H1 (cell line): ENCODE results near the gene PHAX. TPM values are rescaled to one million over a fixed set of nuclear protein-coding genes. Genes with fewer than 3 reads are reported as not detected.

Experiments used
- CTCF ChIA-PET: fragments of 300-600 bp; sonication (Branson Sonifier 250); formaldehyde crosslinking; loops from one replicate; lab custom pipeline; 2021; ENCODE audit not compliant: partially characterized antibody; lab: Charles Lee
- POLR2A ChIA-PET: fragments of 300-600 bp; sonication (Branson Sonifier 250); formaldehyde crosslinking; loops from one replicate; lab custom pipeline; 2021; ENCODE audit warnings: inconsistent platforms; ENCODE audit not compliant: partially characterized antibody; lab: Charles Lee
- DNase-seq, 2 experiments: peaks; one replicate each; pipeline versions ENCODE4 v3.0.0 to v3.0.0-alpha.2; 2010 to 2022; ENCODE audit warnings: low spot score in 2 of 2, low read depth in 1 of 2, mixed read lengths in 1 of 2
- FAIRE-seq: peaks from 2 replicates; lab custom pipeline; 2011; peaks lifted over from hg19 to GRCh38; lab: Jason Lieb, UNC
- H2AFZ ChIP-seq: 2 replicates; pipeline ENCODE4 v1.8.1; 2012; ENCODE audit warnings: low read length, inconsistent platforms
- H2AK5ac ChIP-seq: 2 replicates; pipeline ENCODE4 v1.6.1; 2013; ENCODE audit warnings: low read depth, low read length
- H2BK120ac ChIP-seq: replicated peaks from 2 replicates; pipeline ENCODE3; 2013; ENCODE audit warnings: low read depth, low read length, inconsistent platforms
- H2BK12ac ChIP-seq: 2 replicates; pipeline ENCODE4 v1.6.1; 2013; ENCODE audit warnings: low read depth, low read length
- H2BK15ac ChIP-seq: 2 replicates; pipeline ENCODE4 v1.6.1; 2013; ENCODE audit warnings: low read length
- H2BK20ac ChIP-seq: 2 replicates; pipeline ENCODE4 v1.6.1; 2013; ENCODE audit warnings: low read length
- H2BK5ac ChIP-seq: 2 replicates; pipeline ENCODE4 v1.6.1; 2013; ENCODE audit warnings: low read depth, low read length
- H3K14ac ChIP-seq: 2 replicates; pipeline ENCODE4 v1.6.1; 2013; ENCODE audit warnings: inconsistent platforms; ENCODE audit not compliant: insufficient read length
- H3K18ac ChIP-seq: 2 replicates; pipeline ENCODE4 v1.6.1; 2013; ENCODE audit warnings: low read length; ENCODE audit errors: extremely low read depth
- H3K23ac ChIP-seq: 2 replicates; pipeline ENCODE4 v1.6.1; 2013; ENCODE audit warnings: inconsistent platforms; ENCODE audit not compliant: insufficient read length
- H3K23me2 ChIP-seq: 2 replicates; pipeline ENCODE4 v1.6.1; 2013; ENCODE audit warnings: low read depth, low read length
- H3K27ac ChIP-seq: 2 replicates; pipeline ENCODE4 v1.6.1; 2011; ENCODE audit warnings: low read depth, low read length, inconsistent platforms
- H3K27me3 ChIP-seq, 4 experiments: replicated peaks in 1 of 4; 1 replicate in 1 of 4; 2 replicates in 3 of 4; pipeline versions ENCODE4 v1.6.1 to v1.8.1; 2011 to 2013; ENCODE audit warnings: low read length in 3 of 4, mild to moderate bottlenecking in 3 of 4, inconsistent platforms in 2 of 4, mixed read lengths in 2 of 4, moderate library complexity in 1 of 4; ENCODE audit not compliant: control insufficient read depth in 3 of 4, insufficient read depth in 3 of 4; ENCODE audit errors: extremely low read depth in 1 of 4
- H3K36me3 ChIP-seq, 4 experiments: 2 replicates each; pipeline versions ENCODE4 v1.6.1 to v1.8.1; 2011 to 2013; ENCODE audit warnings: mild to moderate bottlenecking in 4 of 4, low read length in 3 of 4, moderate library complexity in 2 of 4, control low read depth in 1 of 4, inconsistent platforms in 1 of 4; ENCODE audit not compliant: insufficient read depth in 4 of 4, control insufficient read depth in 2 of 4
- H3K4ac ChIP-seq: replicated peaks from 2 replicates; pipeline ENCODE3; 2013; ENCODE audit warnings: low read length, low read depth, mixed read lengths, inconsistent platforms; ENCODE audit not compliant: insufficient read length
- H3K4me1 ChIP-seq, 4 experiments: replicated peaks in 1 of 4; 1 replicate in 1 of 4; 2 replicates in 3 of 4; pipeline versions ENCODE4 v1.6.1 to v1.8.1; 2011 to 2013; ENCODE audit warnings: low read length in 3 of 4, inconsistent platforms in 2 of 4, mixed read lengths in 1 of 4; ENCODE audit not compliant: insufficient read depth in 4 of 4, control insufficient read depth in 3 of 4
- H3K4me2 ChIP-seq, 2 experiments: 2 replicates each; pipeline versions ENCODE4 v1.6.1 to v1.8.1; 2011 to 2013; ENCODE audit warnings: low read depth in 2 of 2, low read length in 2 of 2, control low read depth in 1 of 2, inconsistent platforms in 1 of 2, mild to moderate bottlenecking in 1 of 2; ENCODE audit not compliant: insufficient read depth in 1 of 2
- H3K4me3 ChIP-seq, 4 experiments: fragments of 200-600, 300-600 bp in 1 of 4; sonication (generic), shearing (Covaris generic), sonication (Bioruptor Twin) in 1 of 4; 2 replicates each; pipeline versions ENCODE4 v1.5.1 to v1.8.1; 2011 to 2016; ENCODE audit warnings: low read length in 4 of 4, low read depth in 3 of 4, control low read depth in 2 of 4, inconsistent platforms in 2 of 4, mild to moderate bottlenecking in 2 of 4, mixed read lengths in 1 of 4, moderate library complexity in 1 of 4; ENCODE audit not compliant: insufficient read depth in 2 of 4; ENCODE audit errors: extremely low read depth in 1 of 4
- H3K56ac ChIP-seq: replicated peaks from 2 replicates; pipeline ENCODE3; 2013; ENCODE audit warnings: low read depth, mild to moderate bottlenecking, mixed read lengths, low read length, inconsistent platforms; ENCODE audit not compliant: insufficient read length
- H3K79me1 ChIP-seq: 2 replicates; pipeline ENCODE4 v1.6.1; 2013; ENCODE audit warnings: low read depth, low read length, control low read depth
- H3K79me2 ChIP-seq, 2 experiments: 2 replicates each; pipeline versions ENCODE4 v1.6.1 to v1.8.1; 2012 to 2013; ENCODE audit warnings: low read length in 2 of 2, mild to moderate bottlenecking in 2 of 2, inconsistent platforms in 1 of 2; ENCODE audit not compliant: insufficient read depth in 2 of 2, control insufficient read depth in 1 of 2
- H3K9ac ChIP-seq, 4 experiments: replicated peaks in 1 of 4; 1 replicate in 1 of 4; 2 replicates in 3 of 4; pipeline versions ENCODE4 v1.6.1 to v1.8.1; 2011 to 2013; ENCODE audit warnings: low read depth in 3 of 4, low read length in 3 of 4, control low read depth in 2 of 4, mild to moderate bottlenecking in 2 of 4, moderate library complexity in 2 of 4, inconsistent platforms in 1 of 4; ENCODE audit errors: extremely low read depth in 1 of 4
- H3K9me3 ChIP-seq, 2 experiments: 2 replicates each; pipeline versions ENCODE4 v1.6.1 to v1.8.1; 2012 to 2013; ENCODE audit warnings: mild to moderate bottlenecking in 2 of 2, moderate library complexity in 2 of 2, control low read depth in 1 of 2, inconsistent platforms in 1 of 2, low read depth in 1 of 2, low read length in 1 of 2, mixed read lengths in 1 of 2; ENCODE audit not compliant: insufficient read depth in 2 of 2
- H4K20me1 ChIP-seq, 2 experiments: replicated peaks in 1 of 2; 2 replicates each; pipeline versions ENCODE3 to v1.8.1; 2011 to 2013; ENCODE audit warnings: inconsistent platforms in 2 of 2, low read length in 2 of 2, mild to moderate bottlenecking in 1 of 2; ENCODE audit not compliant: insufficient read depth in 2 of 2, control insufficient read depth in 1 of 2
- H4K5ac ChIP-seq: 2 replicates; pipeline ENCODE4 v1.6.1; 2013; ENCODE audit warnings: low read length, low read depth, mixed read lengths, inconsistent platforms; ENCODE audit not compliant: insufficient read length
- H4K8ac ChIP-seq: 2 replicates; pipeline ENCODE4 v1.8.0; 2013; ENCODE audit warnings: mild to moderate bottlenecking, moderate library complexity, low read length, inconsistent platforms; ENCODE audit not compliant: insufficient read depth; ENCODE audit errors: extremely low read depth
- H4K91ac ChIP-seq: replicated peaks from 2 replicates; pipeline ENCODE3; 2013; ENCODE audit warnings: low read length, mixed read lengths, inconsistent platforms; ENCODE audit not compliant: insufficient read length
- ATF3 ChIP-seq: IDR thresholded peaks from 2 replicates; pipeline ENCODE4 v1.6.1; 2011; ENCODE audit warnings: low read depth, mild to moderate bottlenecking, low read length; ENCODE audit not compliant: insufficient read depth
- CHD1 ChIP-seq: IDR thresholded peaks from 2 replicates; pipeline ENCODE4 v1.6.1; 2012; ENCODE audit warnings: low read depth, low read length, improper control_type of control experiment
- GTF2F1 ChIP-seq: IDR thresholded peaks from 2 replicates; pipeline ENCODE4 v1.6.1; 2012; ENCODE audit warnings: low read depth, low read length, improper control_type of control experiment, borderline replicate concordance
- JUN ChIP-seq: IDR thresholded peaks from 2 replicates; pipeline ENCODE4 v1.6.1; 2011; ENCODE audit warnings: low read depth, mild to moderate bottlenecking, improper control_type of control experiment, low read length
- NANOG ChIP-seq: IDR thresholded peaks from 2 replicates; pipeline ENCODE4 v1.6.1; 2011; ENCODE audit warnings: low read length, low read depth, mild to moderate bottlenecking, inconsistent platforms; ENCODE audit not compliant: insufficient read depth, poor library complexity, severe bottlenecking
- RXRA ChIP-seq: IDR thresholded peaks from 2 replicates; pipeline ENCODE4 v1.6.1; 2011; ENCODE audit warnings: low read depth, mild to moderate bottlenecking, low read length, moderate library complexity; ENCODE audit not compliant: insufficient read depth
- TAF1 ChIP-seq: IDR thresholded peaks from 2 replicates; pipeline ENCODE4 v1.6.1; 2011; ENCODE audit warnings: mild to moderate bottlenecking, low read depth, low read length
- TAF7 ChIP-seq: optimal IDR thresholded peaks from 2 replicates; pipeline ENCODE3; 2011; ENCODE audit warnings: low read depth, mild to moderate bottlenecking, inconsistent platforms, low read length, moderate library complexity, borderline replicate concordance
- USF2 ChIP-seq: IDR thresholded peaks from 2 replicates; pipeline ENCODE4 v1.6.1; 2011; ENCODE audit warnings: low read length, improper control_type of control experiment
- WGBS, 2 experiments: shearing (Covaris generic) in 1 of 2; methylation state at CpG; one replicate each; pipeline versions ENCODE4 v1.1.6 to v1.1.7; 2013 to 2015; ENCODE audit warnings: low lambda C conversion rate in 2 of 2, mixed read lengths in 2 of 2, inconsistent platforms in 1 of 2, low coverage in 1 of 2, missing lambda C conversion rate in 1 of 2; ENCODE audit not compliant: insufficient replicate concordance in 2 of 2, insufficient coverage in 1 of 2, insufficient read length in 1 of 2; ENCODE audit errors: extremely low coverage in 1 of 2, missing lambda C conversion rate in 1 of 2; 5-methylcytosine and 5-hydroxymethylcytosine counted together
- polyA plus RNA-seq, 7 experiments: library from polyadenylated mRNA; depleted of rRNA in 3 of 7; stranded (reverse) in 5 of 7; unstranded in 2 of 7; fragments of >200 nt in 5 of 7; fragments of 200-250 nt in 2 of 7; gene quantifications; 1 replicate in 5 of 7; 2 replicates in 1 of 7; 4 replicates in 1 of 7; pipeline versions ENCODE4 v1.2.1 to v1.2.3, GENCODE V29; 2011 to 2013; ENCODE audit warnings: missing spikeins in 2 of 7, mixed read lengths in 2 of 7
- total RNA-seq: library from RNA; stranded (reverse); fragmentation: NEBNext Ultra II Directional; extraction: Animal tissue kit (Norgen Biotek cat#: 25700); gene quantifications from 2 replicates; pipeline ENCODE4 v1.2.1, GENCODE V29; 2021

Gene PHAX
- total and polyA plus RNA-seq, 2 of the 8 experiments (the other 6 are each of a cell fraction or from before 2014, with no cell fraction given): 32.1 to 59.5 TPM

GRCh38 chr5:126599499-126599898 lies 1.2 kb upstream of the PHAX start:
- Histone ChIP-seq H3K14ac (no peak overlapping the region), H3K23me2 (peaks cover 8% of the 10 kb centered on the region), H3K4me1 (peaks cover 2 to 8% (median 6%) of the 10 kb centered on the region in 4 experiments; a peak in 6 of 7 replicates), H4K8ac (no peak overlapping the region), H4K91ac (peak overlapping the region; percentile 99), H3K4me2 (peak overlapping the region in 1 of 2 experiments; percentile 58; a peak in 2 of 4 replicates), H3K27me3 (no peaks in the 10 kb centered on the region), H2BK20ac (peak overlapping the region; percentile 98; the same call in 1 of the 2 replicates), H3K79me2 (peaks cover 18 to 36% of the 10 kb centered on the region in 2 experiments), H3K4me3 (no peak overlapping the region; a peak in 1 of 8 replicates), H3K27ac (peak overlapping the region; percentile 26; the same call in 1 of the 2 replicates), H2BK5ac (peak overlapping the region; percentile 96; the same call in 1 of the 2 replicates), H2BK15ac (peak overlapping the region; percentile 65; the same call in 1 of the 2 replicates), H3K9me3 (no peaks in the 10 kb centered on the region), H3K9ac (no peak overlapping the region), H4K5ac (peak overlapping the region; percentile 84), H2AFZ (no peak overlapping the region), H3K56ac (no peak overlapping the region), H2BK12ac (peak overlapping the region; percentile 97), H4K20me1 (peaks cover 0 to 8% of the 10 kb centered on the region in 2 experiments), H3K23ac (no peak overlapping the region), H3K36me3 (peaks cover 7 to 13% (median 10%) of the 10 kb centered on the region in 4 experiments; a peak in 5 of 8 replicates), H3K18ac (peak overlapping the region; percentile 88; the same call in 1 of the 2 replicates), H3K4ac (peak overlapping the region; percentile 72), H2AK5ac (peak overlapping the region; percentile 83; the same call in 1 of the 2 replicates), H2BK120ac (peak overlapping the region; percentile 82), H3K79me1 (peaks cover 6% of the 10 kb centered on the region)
- CTCF ChIA-PET: interaction anchor here (1.6 to 1.9 kb wide), 2 partner anchors 14 to 56 kb away, joined by 4 to 5 read pairs; no protein-coding TSS in a partner anchor
- POLR2A ChIA-PET: interaction anchor here (0.7 to 3.8 kb wide), 3 partner anchors 37 to 179 kb away, joined by 3 to 21 read pairs (median 4); partner anchors contain the start of gene LMNB1
- FAIRE-seq: no peak
- WGBS, 2 experiments: 81% methylated on average over 7 of the region's 7 CpGs; no CpG with 5 or more reads in 1 of the 2 experiments
- DNase-seq: no peak
- TF ChIP-seq GTF2F1 (no peak), JUN (no peak), ATF3 (no peak), TAF7 (no peak), TAF1 (no peak), NANOG (no peak), CHD1 (no peak), RXRA (no peak), USF2 (no peak)
